Activated CD4-positive, alpha-beta memory T cell treated with anti-CD3 and anti-CD28 coated beads, Interleukin-2, amount 10 ng/mL, durations not matched to agents 7 days and 5 days (primary cell): ENCODE measurements around the gene SLC25A11. TPM values are rescaled to one million over a fixed set of nuclear protein-coding genes. Genes with fewer than 3 reads are reported as not detected.
A peak's percentile ranks its signal among the peaks of the same experiment; 100 is the strongest.

Experiments
- CTCF ChIA-PET: fragments of 350-600 bp; sonication (Branson Sonifier 250); formaldehyde crosslinking; loops from one replicate; lab custom pipeline; 2021; ENCODE audit warnings: antibody characterized with exemption, inconsistent platforms; lab: Charles Lee
- POLR2A ChIA-PET: fragments of 350-600 bp; sonication (Branson Sonifier 250); formaldehyde crosslinking; loops from one replicate; lab custom pipeline; 2021; ENCODE audit warnings: antibody characterized with exemption; lab: Charles Lee
- DNase-seq: peaks from one replicate; pipeline ENCODE4 v3.0.0-alpha.2; 2020
- H3K27ac Mint-ChIP-seq: one replicate; pipeline ENCODE4 v1.8.0; 2021; ENCODE audit warnings: mild to moderate bottlenecking, mixed read lengths
- H3K27me3 Mint-ChIP-seq: one replicate; pipeline ENCODE4 v1.8.0; 2021; ENCODE audit warnings: mixed read lengths
- H3K36me3 Mint-ChIP-seq: one replicate; pipeline ENCODE4 v1.8.0; 2021; ENCODE audit warnings: low read depth, mixed read lengths
- H3K4me1 Mint-ChIP-seq: one replicate; pipeline ENCODE4 v1.8.0; 2021; ENCODE audit warnings: mixed read lengths
- H3K4me3 Mint-ChIP-seq: one replicate; pipeline ENCODE4 v1.8.0; 2021; ENCODE audit warnings: mild to moderate bottlenecking, mixed read lengths
- H3K9me3 Mint-ChIP-seq: one replicate; pipeline ENCODE4 v1.8.0; 2021; ENCODE audit warnings: mixed read lengths
- total RNA-seq, 2 experiments: library from RNA; stranded (reverse); gene quantifications; one replicate each; pipeline ENCODE4 v1.2.3, GENCODE V29; 2021

The SLC25A11 gene
- total RNA-seq, 2 experiments from 2014 or later, result 62.8 to 71.0 TPM

DNA sequence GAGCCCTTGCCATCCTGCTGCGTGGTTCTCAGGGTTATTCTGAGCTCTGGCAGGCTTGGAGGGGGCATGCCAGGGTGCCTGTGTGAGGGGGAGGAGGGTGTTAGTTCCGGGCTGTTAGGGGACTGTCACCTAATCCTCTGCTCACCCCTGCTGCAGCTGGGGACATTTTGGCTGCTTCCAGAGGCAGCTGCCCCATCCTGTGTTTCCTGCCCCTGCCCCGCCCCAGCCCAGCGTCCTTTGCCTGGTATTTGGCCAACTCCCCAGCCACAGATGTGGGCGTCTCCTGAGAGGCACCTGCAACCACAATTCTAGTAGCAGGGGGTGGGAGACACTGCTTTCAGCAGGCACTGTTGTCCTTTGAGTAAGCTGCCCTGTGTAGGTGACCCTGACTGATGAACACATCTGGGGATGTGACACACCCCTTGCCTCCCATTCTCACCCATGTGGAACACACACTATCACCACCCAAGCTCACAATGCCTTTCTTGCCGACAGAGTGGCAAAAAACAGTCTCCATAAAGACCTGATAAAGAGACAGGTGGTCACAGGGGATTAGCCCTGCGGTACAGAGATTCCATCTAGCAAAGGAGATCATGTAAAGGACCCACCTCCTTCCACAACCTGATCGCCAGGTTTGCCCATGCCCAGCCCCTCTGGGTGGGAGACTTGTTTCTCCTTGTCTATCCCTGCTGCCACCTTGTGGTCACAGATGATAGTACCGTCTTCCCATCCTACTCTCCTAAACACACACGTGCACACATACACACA, 36.6 kb downstream of the SLC25A11 start, which contains the start of gene CHRNE:
CHRNE (minus strand) TSS at position 48 of the 768 bp plus-strand sequence; CDS start at position 13, 35 bp downstream.
- peaks cover 40% of the 10 kb centered on the region for H3K4me1 Mint-ChIP-seq
- ChIA-PET CTCF (interaction anchor here (0.6 to 1.8 kb wide), 17 partner anchors 11 to 336 kb away, joined by 3 to 10 read pairs (median 3); partner anchors contain the start of genes ARRB2, PSMB6, RNF167 and SLC25A11), POLR2A (interaction anchor here (1.9 kb wide), 1 partner anchor 64 kb away, joined by 4 read pairs; the partner anchor contains the start of gene SPAG7)
- H3K36me3 Mint-ChIP-seq, result no peaks in the 10 kb centered on the region
- H3K4me3 Mint-ChIP-seq, result peak within 1 kb of the TSS; percentile 2
- peaks cover 11% of the 10 kb centered on the region for H3K27me3 Mint-ChIP-seq
- H3K27ac Mint-ChIP-seq, result peak within 1 kb of the TSS; percentile 8
- peak; percentile 81 for DNase-seq
- no peaks in the 10 kb centered on the region for H3K9me3 Mint-ChIP-seq

GRCh38 chr17:4902540-4902939, 37.3 kb downstream of the SLC25A11 start:
- no peaks in the 10 kb centered on the region for H3K9me3 Mint-ChIP-seq
- POLR2A ChIA-PET, result interaction anchor here (1.9 kb wide), 1 partner anchor 64 kb away, joined by 4 read pairs; the partner anchor contains the start of gene SPAG7
- no peak overlapping the region for H3K4me3 Mint-ChIP-seq
- peaks cover 40% of the 10 kb centered on the region for H3K4me1 Mint-ChIP-seq
- H3K27me3 Mint-ChIP-seq, result peaks cover 11% of the 10 kb centered on the region
- DNase-seq, result no peak
- H3K36me3 Mint-ChIP-seq, result no peaks in the 10 kb centered on the region
- CTCF ChIA-PET, result interaction anchor here (0.9 to 1.8 kb wide), 8 partner anchors 12 to 335 kb away, joined by 3 to 10 read pairs (median 5); partner anchors contain the start of genes ARRB2, RNF167, SLC25A11 and SPAG7
- peak overlapping the region; percentile 0 for H3K27ac Mint-ChIP-seq

DNA sequence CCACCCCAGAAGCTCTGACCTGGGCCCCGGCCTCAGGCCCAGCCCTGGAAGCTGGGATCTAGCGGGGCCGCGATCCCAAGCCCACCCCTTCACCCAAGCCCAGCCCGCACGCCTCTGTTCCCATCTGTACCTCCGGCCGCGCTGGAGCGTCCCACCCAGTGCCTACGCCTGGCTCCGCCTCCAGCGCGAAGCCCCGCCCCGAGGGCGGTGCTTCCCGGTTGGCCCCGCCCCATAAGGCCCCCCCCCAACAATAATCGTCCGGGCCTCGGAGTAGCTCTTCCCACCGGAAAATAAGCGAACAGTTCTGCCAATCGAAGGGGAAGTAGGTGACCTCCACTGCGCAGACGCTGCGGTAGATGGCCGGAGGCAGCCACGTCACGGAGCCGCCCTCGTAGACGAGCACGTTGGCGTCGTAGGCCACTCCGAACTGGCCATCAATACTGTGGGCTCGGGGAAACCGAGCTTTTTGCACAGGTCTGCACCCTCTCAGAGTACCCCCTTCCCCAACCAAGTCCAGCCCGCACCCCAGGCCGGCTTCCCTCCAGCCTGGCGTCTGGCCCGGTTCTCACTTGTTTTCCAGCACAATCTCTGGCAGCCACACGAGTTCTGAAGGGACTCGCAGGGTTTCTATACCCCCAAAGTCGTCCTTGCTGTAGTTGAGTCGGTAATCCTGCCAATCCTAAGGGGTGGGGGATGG, 38.0 kb downstream of the SLC25A11 start:
- Mint-ChIP-seq H3K36me3 (peaks cover 2% of the 10 kb centered on the region), H3K27ac (no peak overlapping the region), H3K27me3 (peaks cover 10% of the 10 kb centered on the region), H3K4me1 (peaks cover 38% of the 10 kb centered on the region), H3K4me3 (peak overlapping the region; percentile 56), H3K9me3 (no peaks in the 10 kb centered on the region)
- DNase-seq, result no peak
- ChIA-PET POLR2A (interaction anchor here (1.0 to 1.9 kb wide), 2 partner anchors 38 to 65 kb away, joined by 4 to 6 read pairs; partner anchors contain the start of genes RNF167, SLC25A11 and SPAG7), CTCF (interaction anchor here (1.1 to 2.7 kb wide), 4 partner anchors 13 to 112 kb away, joined by 3 to 8 read pairs (median 4); partner anchors contain the start of genes RNF167 and SLC25A11)

GRCh38 chr17:4901108-4901647, 38.7 kb downstream of the SLC25A11 start:
- peaks cover 10% of the 10 kb centered on the region for H3K27me3 Mint-ChIP-seq
- peak overlapping the region; percentile 56 for H3K4me3 Mint-ChIP-seq
- ChIA-PET POLR2A (interaction anchor here (1.0 to 1.9 kb wide), 2 partner anchors 38 to 66 kb away, joined by 4 to 6 read pairs; partner anchors contain the start of genes RNF167, SLC25A11 and SPAG7), CTCF (interaction anchor here (2.7 kb wide), 1 partner anchor 111 kb away, joined by 8 read pairs; no protein-coding TSS in a partner anchor)
- no peak for DNase-seq
- H3K4me1 Mint-ChIP-seq, result peaks cover 38% of the 10 kb centered on the region
- H3K36me3 Mint-ChIP-seq, result peaks cover 4% of the 10 kb centered on the region
- H3K27ac Mint-ChIP-seq, result peak overlapping the region; percentile 47
- H3K9me3 Mint-ChIP-seq, result no peaks in the 10 kb centered on the region

DNA sequence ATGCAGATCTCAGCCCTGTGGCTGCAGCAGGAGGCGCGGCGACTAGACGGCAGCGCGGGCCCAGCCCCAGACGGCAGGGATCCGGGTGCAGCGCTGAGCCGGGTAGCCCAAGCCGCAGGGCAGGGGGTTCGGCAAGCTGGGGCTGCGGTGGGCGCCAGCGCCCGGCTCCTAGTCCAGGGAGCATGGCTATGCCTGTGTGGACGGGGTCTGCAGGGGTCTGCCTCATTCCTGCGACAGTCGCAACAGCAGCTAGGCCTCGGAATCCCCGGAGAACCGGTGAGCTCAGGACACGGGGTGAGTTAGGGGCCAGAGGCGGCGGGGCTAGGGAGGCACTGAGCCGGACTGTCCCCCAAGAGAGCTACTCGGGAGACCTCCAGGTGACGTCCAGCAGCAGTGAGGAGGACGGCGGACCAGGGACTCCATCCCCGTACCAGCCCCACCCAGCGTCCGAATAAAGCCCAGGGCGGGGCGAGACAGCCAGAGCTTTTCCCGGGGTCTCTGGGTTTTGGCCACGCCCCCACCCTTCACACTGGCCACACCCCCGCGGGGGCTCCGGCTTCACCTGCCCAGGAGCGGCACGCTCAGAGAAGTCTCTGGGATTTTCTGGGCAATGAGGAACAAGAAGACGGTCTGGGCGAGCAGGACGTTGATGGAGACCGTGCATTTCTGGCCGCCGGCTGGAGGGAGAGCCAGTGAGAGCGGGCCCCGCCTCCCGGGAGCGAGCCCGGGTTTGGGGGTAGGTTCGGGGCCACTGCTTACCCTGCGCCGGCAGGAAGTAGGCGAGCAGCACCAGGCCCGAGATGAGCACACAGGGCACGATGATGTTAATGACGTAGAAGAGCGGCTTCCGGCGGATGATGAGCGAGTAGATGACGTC, 39.4 kb downstream of the SLC25A11 start:
- Mint-ChIP-seq H3K9me3 (no peaks in the 10 kb centered on the region), H3K36me3 (peaks cover 8% of the 10 kb centered on the region), H3K4me3 (peak overlapping the region; percentile 78), H3K27me3 (peaks cover 6% of the 10 kb centered on the region), H3K4me1 (peaks cover 38% of the 10 kb centered on the region), H3K27ac (peak overlapping the region; percentile 47)
- POLR2A ChIA-PET, result interaction anchor here (0.6 to 2.2 kb wide), 6 partner anchors 13 to 190 kb away, joined by 3 to 12 read pairs (median 8); partner anchors contain the start of genes ARRB2, RNF167 and SLC25A11
- DNase-seq, result peak; percentile 65
- CTCF ChIA-PET, result interaction anchor here (1.0 to 2.7 kb wide), 4 partner anchors 12 to 334 kb away, joined by 3 to 20 read pairs (median 7); partner anchors contain the start of gene ARRB2

GRCh38 chr17:4899341-4900230, 40.3 kb downstream of the SLC25A11 start, which contains the start of gene C17orf107:
C17orf107 (plus strand) TSS chr17:4899536; CDS start chr17:4899763, 227 bp downstream.
- Mint-ChIP-seq H3K36me3 (peaks cover 17% of the 10 kb centered on the region), H3K4me3 (peak within 1 kb of the TSS; percentile 78), H3K27ac (peak within 1 kb of the TSS; percentile 49), H3K9me3 (no peaks in the 10 kb centered on the region), H3K4me1 (peaks cover 38% of the 10 kb centered on the region), H3K27me3 (peaks cover 6% of the 10 kb centered on the region)
- peak; percentile 88 for DNase-seq
- CTCF ChIA-PET, result interaction anchor here (0.9 to 2.7 kb wide), 8 partner anchors 9 to 333 kb away, joined by 3 to 20 read pairs (median 5); partner anchors contain the start of genes ARRB2, MED11, RNF167 and SLC25A11
- POLR2A ChIA-PET, result interaction anchor here (0.6 to 2.2 kb wide), 12 partner anchors 14 to 197 kb away, joined by 3 to 12 read pairs (median 3); partner anchors contain the start of genes ARRB2, PFN1, RNF167 and SLC25A11

DNA sequence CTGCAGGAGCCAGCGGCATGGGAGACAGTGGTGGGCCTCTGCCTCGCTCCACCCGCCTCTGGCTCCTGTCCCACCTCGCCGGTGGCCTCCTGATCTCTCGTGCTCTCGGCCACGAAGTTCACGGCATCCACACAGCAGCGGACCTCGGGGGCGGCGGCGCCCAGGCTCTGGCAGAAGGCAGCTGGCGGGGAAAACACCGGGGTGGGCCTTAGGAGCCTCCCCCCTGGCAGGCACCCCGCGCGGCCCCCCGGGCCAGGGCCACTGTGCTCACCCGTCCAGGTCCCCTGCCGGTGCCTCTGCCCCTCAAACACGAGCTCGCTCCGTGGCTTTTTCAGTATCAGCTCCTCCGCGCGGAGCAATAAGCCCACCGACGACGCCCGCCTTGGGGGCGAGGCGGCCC, 40.9 kb downstream of the SLC25A11 start:
- DNase-seq, result no peak
- H3K4me3 Mint-ChIP-seq, result peak overlapping the region; percentile 37
- ChIA-PET CTCF (interaction anchor here (0.5 to 2.7 kb wide), 8 partner anchors 8 to 342 kb away, joined by 3 to 20 read pairs (median 5); partner anchors contain the start of genes ARRB2, MED11, RNF167 and SLC25A11), POLR2A (interaction anchor here (0.6 to 2.2 kb wide), 11 partner anchors 18 to 196 kb away, joined by 3 to 12 read pairs (median 3); partner anchors contain the start of genes ARRB2, PFN1, RNF167 and SLC25A11)
- H3K27ac Mint-ChIP-seq, result no peak overlapping the region
- peaks cover 38% of the 10 kb centered on the region for H3K4me1 Mint-ChIP-seq
- no peaks in the 10 kb centered on the region for H3K9me3 Mint-ChIP-seq
- peaks cover 6% of the 10 kb centered on the region for H3K27me3 Mint-ChIP-seq
- H3K36me3 Mint-ChIP-seq, result peaks cover 20% of the 10 kb centered on the region

DNA sequence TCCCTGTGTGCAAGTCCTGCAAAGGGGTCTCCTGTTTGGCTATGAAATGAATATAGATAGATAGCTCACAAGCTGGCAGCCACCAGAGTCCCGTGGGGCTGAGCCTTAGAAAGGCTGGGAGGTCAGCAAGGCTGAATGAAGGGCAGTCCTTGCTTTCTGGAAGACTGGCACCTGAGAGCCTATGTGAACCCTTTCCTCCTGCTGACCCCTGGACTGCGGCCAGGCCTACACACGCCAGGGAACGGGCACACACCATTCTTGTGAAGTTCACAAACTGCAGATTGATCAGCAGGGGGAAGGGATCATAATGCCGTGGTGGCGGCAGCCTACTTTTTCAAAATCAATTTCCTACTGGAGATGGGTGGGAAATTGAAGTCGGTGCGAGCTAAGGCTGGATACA, 41.5 kb downstream of the SLC25A11 start:
- Mint-ChIP-seq H3K4me1 (peaks cover 34% of the 10 kb centered on the region), H3K36me3 (peaks cover 22% of the 10 kb centered on the region), H3K9me3 (no peaks in the 10 kb centered on the region), H3K27me3 (peaks cover 6% of the 10 kb centered on the region), H3K27ac (no peak overlapping the region), H3K4me3 (peak overlapping the region; percentile 37)
- ChIA-PET POLR2A (interaction anchor here (1.2 to 1.4 kb wide), 3 partner anchors 18 to 113 kb away, joined by 3 to 7 read pairs (median 3); partner anchors contain the start of gene PFN1), CTCF (interaction anchor here (0.5 to 2.5 kb wide), 2 partner anchors 9 to 341 kb away, joined by 4 to 20 read pairs; no protein-coding TSS in a partner anchor)
- DNase-seq, result no peak

DNA sequence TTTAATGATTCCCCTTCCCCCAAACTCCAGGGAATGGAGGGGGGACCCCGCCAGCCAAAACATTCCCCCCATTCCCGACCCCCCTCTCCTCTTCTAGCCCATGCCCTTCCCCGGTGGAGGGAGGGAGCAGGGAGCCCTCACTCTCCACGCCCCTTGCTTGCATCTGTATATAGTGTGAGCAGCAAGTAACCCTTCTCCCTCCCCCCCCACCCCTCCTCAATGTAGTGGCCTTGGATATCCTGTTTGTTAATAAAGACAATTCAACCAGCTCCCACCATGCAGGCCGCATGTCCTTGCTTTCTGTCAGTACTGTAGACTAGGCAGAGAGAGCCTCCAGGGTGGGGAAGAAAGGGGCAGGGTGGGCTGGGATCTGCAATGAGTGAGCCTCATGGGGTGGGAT, 42.1 kb downstream of the SLC25A11 start:
- peaks cover 6% of the 10 kb centered on the region for H3K27me3 Mint-ChIP-seq
- H3K9me3 Mint-ChIP-seq, result no peaks in the 10 kb centered on the region
- no peak overlapping the region for H3K27ac Mint-ChIP-seq
- H3K4me3 Mint-ChIP-seq, result no peak overlapping the region
- no peak for DNase-seq
- peaks cover 28% of the 10 kb centered on the region for H3K4me1 Mint-ChIP-seq
- POLR2A ChIA-PET, result no interaction called here
- CTCF ChIA-PET, result no interaction called here
- peaks cover 22% of the 10 kb centered on the region for H3K36me3 Mint-ChIP-seq

DNA sequence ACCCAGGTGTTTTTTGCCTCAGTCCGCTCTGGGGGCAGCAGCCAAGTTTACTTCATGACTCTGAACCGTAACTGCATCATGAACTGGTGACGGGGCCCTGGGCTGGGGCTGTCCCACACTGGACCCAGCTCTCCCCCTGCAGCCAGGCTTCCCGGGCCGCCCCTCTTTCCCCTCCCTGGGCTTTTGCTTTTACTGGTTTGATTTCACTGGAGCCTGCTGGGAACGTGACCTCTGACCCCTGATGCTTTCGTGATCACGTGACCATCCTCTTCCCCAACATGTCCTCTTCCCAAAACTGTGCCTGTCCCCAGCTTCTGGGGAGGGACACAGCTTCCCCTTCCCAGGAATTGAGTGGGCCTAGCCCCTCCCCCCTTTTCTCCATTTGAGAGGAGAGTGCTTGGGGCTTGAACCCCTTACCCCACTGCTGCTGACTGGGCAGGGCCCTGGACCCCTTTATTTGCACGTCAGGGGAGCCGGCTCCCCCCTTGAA, 42.6 kb downstream of the SLC25A11 start:
- CTCF ChIA-PET, result no interaction called here
- peaks cover 24% of the 10 kb centered on the region for H3K36me3 Mint-ChIP-seq

More for the DNA sequence above, 42.6 kb downstream of the SLC25A11 start:
- Mint-ChIP-seq H3K27ac (no peak overlapping the region), H3K4me3 (no peak overlapping the region), H3K4me1 (peaks cover 23% of the 10 kb centered on the region), H3K9me3 (no peaks in the 10 kb centered on the region), H3K27me3 (peaks cover 6% of the 10 kb centered on the region)
- POLR2A ChIA-PET, result no interaction called here
- DNase-seq, result no peak
